HG03060 (cell line): Measurements from ENCODE around the gene KLF2.
A peak's percentile ranks its signal among the peaks of the same experiment; 100 is the strongest.

Experiments used
- ATAC-seq: cut with Tn5 transposase; IDR thresholded peaks from one replicate; pipeline ENCODE4 v1.9.1; 2021; ENCODE audit warnings: low read depth, moderate number of reproducible peaks; ENCODE audit not compliant: unreplicated experiment

The KLF2 gene

GRCh38 chr19:16363133-16363851, 38.7 kb downstream of the KLF2 start:
- ATAC-seq: no peak

GRCh38 chr19:16363852-16364230, 39.2 kb downstream of the KLF2 start:
- no peak for ATAC-seq

GRCh38 chr19:16364231-16364865, 39.7 kb downstream of the KLF2 start:
- no peak for ATAC-seq

GRCh38 chr19:16365300-16365996, 40.8 kb downstream of the KLF2 start:
- ATAC-seq: no peak

- ATAC-seq: no peak
These were observed 41.4 kb downstream of the KLF2 start for GRCh38 chr19:16366056-16366432.

GRCh38 chr19:16366433-16367260, 42.0 kb downstream of the KLF2 start:
- no peak for ATAC-seq

GRCh38 chr19:16367261-16367683, 42.6 kb downstream of the KLF2 start:
- ATAC-seq: peak; percentile 39

- no peak for ATAC-seq
These were observed 44.0 kb downstream of the KLF2 start for GRCh38 chr19:16368385-16369305.

GRCh38 chr19:16369306-16369663, 44.7 kb downstream of the KLF2 start:
- no peak for ATAC-seq

- no peak for ATAC-seq
These were observed 45.3 kb downstream of the KLF2 start for GRCh38 chr19:16369664-16370576.

GRCh38 chr19:16370641-16371391, 46.2 kb downstream of the KLF2 start:
- ATAC-seq: no peak

GRCh38 chr19:16371540-16371986, 46.9 kb downstream of the KLF2 start:
- ATAC-seq: no peak

- no peak for ATAC-seq
These were observed 47.7 kb downstream of the KLF2 start for GRCh38 chr19:16372065-16372915.

- no peak for ATAC-seq
These were observed 48.5 kb downstream of the KLF2 start for GRCh38 chr19:16373079-16373478.

GRCh38 chr19:16373532-16373931, 48.9 kb downstream of the KLF2 start:
- ATAC-seq: no peak

GRCh38 chr19:16373989-16374388, 49.4 kb downstream of the KLF2 start:
- no peak for ATAC-seq

GRCh38 chr19:16374436-16374835, 49.8 kb downstream of the KLF2 start:
- no peak for ATAC-seq
